GM12873 (cell line): Measurements from ENCODE around the gene MKS1.

ENCODE experiments used
- CTCF ChIP-seq: IDR thresholded peaks from 2 replicates; pipeline ENCODE4 v1.5.1; 2012; ENCODE audit warnings: low read depth, mild to moderate bottlenecking, moderate library complexity, low read length, control low read depth; ENCODE audit not compliant: insufficient read depth; ENCODE audit errors: missing control alignments

Gene MKS1

GRCh38 chr17:58219007-58219788, at the start of gene MKS1:
MKS1 (minus strand) TSS chr17:58219255; CDS start chr17:58219230, 25 bp downstream.
- TF ChIP-seq CTCF: peak; percentile 79

- TF ChIP-seq CTCF: no peak
Measured at GRCh38 chr17:58268326-58268725, 49.3 kb upstream of the MKS1 start.

GRCh38 chr17:58267347-58268324, 48.6 kb upstream of the MKS1 start:
- TF ChIP-seq CTCF: no peak

GRCh38 chr17:58265902-58266875, 47.1 kb upstream of the MKS1 start:
- no peak for TF ChIP-seq CTCF

GRCh38 chr17:58265271-58265670, 46.2 kb upstream of the MKS1 start:
- no peak for TF ChIP-seq CTCF

- TF ChIP-seq CTCF: no peak
Measured at GRCh38 chr17:58264407-58265103, 45.5 kb upstream of the MKS1 start.
